CD8-positive, alpha-beta memory T cell (primary cell): ENCODE results near the gene NUP133. TPM values are rescaled to one million over a fixed set of nuclear protein-coding genes. Genes with fewer than 3 reads are reported as not detected.

Source experiments
- CTCF ChIA-PET: fragments of 350-600 bp; sonication (Branson Sonifier 250); formaldehyde crosslinking; loops from one replicate; lab custom pipeline; 2021; ENCODE audit warnings: antibody characterized with exemption; lab: Charles Lee
- POLR2A ChIA-PET: fragments of 350-600 bp; sonication (Branson Sonifier 250); formaldehyde crosslinking; loops from one replicate; lab custom pipeline; 2021; ENCODE audit warnings: antibody characterized with exemption; lab: Charles Lee
- DNase-seq, 5 donors: peaks; one replicate each; pipeline versions ENCODE4 v3.0.0 to v3.0.0-alpha.2; 2020 to 2022; ENCODE audit warnings: mixed read lengths in 1 of 5
- H3K27ac ChIP-seq: one replicate; pipeline ENCODE4 v1.7.0; 2013; ENCODE audit warnings: low read depth, mild to moderate bottlenecking, low read length, moderate library complexity
- H3K27me3 ChIP-seq: 2 replicates; pipeline ENCODE4 v1.7.0; 2013; ENCODE audit warnings: low read length, mild to moderate bottlenecking; ENCODE audit not compliant: insufficient read depth, poor library complexity, severe bottlenecking
- H3K36me3 ChIP-seq: 2 replicates; pipeline ENCODE4 v1.7.0; 2013; ENCODE audit warnings: mild to moderate bottlenecking, low read length, moderate library complexity; ENCODE audit not compliant: insufficient read depth
- H3K4me1 ChIP-seq: 2 replicates; pipeline ENCODE4 v1.7.0; 2013; ENCODE audit warnings: mild to moderate bottlenecking, low read length, moderate library complexity; ENCODE audit not compliant: insufficient read depth
- H3K4me3 ChIP-seq: 2 replicates; pipeline ENCODE4 v1.7.0; 2013; ENCODE audit warnings: mild to moderate bottlenecking, low read length
- H3K9me3 ChIP-seq: 2 replicates; pipeline ENCODE4 v1.7.0; 2013; ENCODE audit warnings: mild to moderate bottlenecking, low read length
- H3K27ac Mint-ChIP-seq, 8 donors: one replicate each; pipeline ENCODE4 v1.8.0; 2020 to 2021; ENCODE audit warnings: mixed read lengths in 8 of 8, mild to moderate bottlenecking in 6 of 8, inconsistent platforms in 3 of 8, moderate library complexity in 3 of 8
- H3K27me3 Mint-ChIP-seq, 2 donors: one replicate each; pipeline ENCODE4 v1.8.0; 2020 to 2021; ENCODE audit warnings: mixed read lengths in 2 of 2, mild to moderate bottlenecking in 1 of 2, moderate library complexity in 1 of 2
- H3K36me3 Mint-ChIP-seq, 3 donors: one replicate each; pipeline ENCODE4 v1.8.0; 2020 to 2021; ENCODE audit warnings: mixed read lengths in 3 of 3, inconsistent platforms in 1 of 3, mild to moderate bottlenecking in 1 of 3
- H3K4me1 Mint-ChIP-seq, 3 donors: one replicate each; pipeline ENCODE4 v1.8.0; 2020 to 2021; ENCODE audit warnings: mixed read lengths in 3 of 3, inconsistent platforms in 1 of 3, mild to moderate bottlenecking in 1 of 3
- H3K4me3 Mint-ChIP-seq, 7 donors: one replicate each; pipeline ENCODE4 v1.8.0; 2020 to 2021; ENCODE audit warnings: mixed read lengths in 7 of 7, mild to moderate bottlenecking in 6 of 7, moderate library complexity in 4 of 7, inconsistent platforms in 2 of 7
- H3K9me3 Mint-ChIP-seq, 5 donors: one replicate each; pipeline ENCODE4 v1.8.0; 2020 to 2022; ENCODE audit warnings: mixed read lengths in 5 of 5, mild to moderate bottlenecking in 3 of 5, moderate library complexity in 2 of 5, inconsistent platforms in 1 of 5
- polyA plus RNA-seq: library from polyadenylated mRNA; unstranded; fragments of 300-500 nt; fragmentation: Illumina TruSeq; gene quantifications from one replicate; pipeline ENCODE4 v1.2.3, GENCODE V29; 2021
- total RNA-seq, 2 experiments: library from RNA; stranded (reverse); gene quantifications; one replicate each; pipeline ENCODE4 v1.2.3, GENCODE V29; 2021

The NUP133 gene
- total and polyA plus RNA-seq, 3 experiments from 2014 or later = 19.9 to 57.9 (median 51.1) TPM

DNA sequence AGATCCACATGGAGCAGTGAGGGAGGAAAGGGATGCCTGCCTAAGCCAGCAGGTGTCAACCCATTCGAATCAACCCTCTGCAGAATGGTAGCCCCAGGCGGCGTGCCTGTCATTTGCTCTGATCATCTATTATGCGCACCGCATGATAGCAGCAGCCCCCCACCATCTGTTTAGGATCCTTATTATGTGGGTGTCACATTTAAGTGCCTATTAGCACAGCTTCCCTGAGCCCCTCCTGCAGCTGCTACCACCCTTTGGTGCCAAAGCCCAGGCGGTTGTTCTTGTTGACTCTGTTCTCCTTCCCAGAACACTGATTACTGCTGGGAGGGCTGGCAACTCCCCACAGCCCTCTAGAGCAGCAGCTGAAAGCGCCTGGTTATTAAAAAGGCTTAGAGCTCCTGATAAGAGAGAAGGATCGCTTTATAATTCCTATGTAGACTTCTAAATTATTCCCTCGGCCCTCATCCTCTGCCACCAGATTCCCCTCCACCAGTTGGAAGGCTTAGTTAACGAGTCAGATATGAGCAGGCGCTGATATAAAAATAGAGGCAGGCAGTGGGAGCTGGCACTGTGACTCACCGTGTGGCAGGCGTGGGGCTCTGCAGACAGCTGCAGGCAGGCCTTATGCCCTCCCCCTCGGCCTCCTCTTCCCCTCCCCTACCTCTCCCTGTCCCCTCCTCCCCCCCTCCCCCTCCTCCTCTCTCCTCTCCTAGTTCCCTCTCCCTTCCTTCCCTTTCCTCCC, 97.3 kb downstream of the NUP133 start:
- H3K4me3 Mint-ChIP-seq = no peak overlapping the region
- no peak for DNase-seq
- H3K36me3 Mint-ChIP-seq = no peaks in the 10 kb centered on the region
- CTCF ChIA-PET = no interaction called here
- H3K27ac Mint-ChIP-seq = no peak overlapping the region
- Histone ChIP-seq H3K9me3 (no peaks in the 10 kb centered on the region), H3K27me3 (peaks cover 25% of the 10 kb centered on the region), H3K36me3 (no peaks in the 10 kb centered on the region), H3K27ac (no peak overlapping the region), H3K4me3 (no peak overlapping the region), H3K4me1 (no peaks in the 10 kb centered on the region)
- POLR2A ChIA-PET = interaction anchor here (0.6 kb wide), 1 partner anchor 26 kb away, joined by 8 read pairs; no protein-coding TSS in a partner anchor
- H3K4me1 Mint-ChIP-seq = peaks cover 11 to 32% (median 11%) of the 10 kb centered on the region in 3 donors
- peaks cover 35 to 44% of the 10 kb centered on the region in 2 donors for H3K27me3 Mint-ChIP-seq
- H3K9me3 Mint-ChIP-seq = no peaks in the 10 kb centered on the region

DNA sequence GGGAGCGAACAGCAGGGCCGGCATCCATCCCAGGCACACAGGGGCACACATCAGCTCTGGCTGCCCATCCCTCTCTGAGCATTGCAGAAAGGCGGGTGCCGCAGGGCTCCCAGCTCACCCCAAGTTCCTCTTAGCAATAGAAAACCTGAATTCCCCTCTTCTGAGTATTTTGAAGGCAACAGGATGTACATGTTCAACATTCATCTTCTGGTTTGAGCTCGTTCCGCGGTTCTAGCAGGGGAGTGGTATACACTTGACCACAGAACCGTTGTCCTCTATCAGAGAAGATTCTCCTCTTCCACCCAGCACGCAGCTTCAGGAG, 97.8 kb downstream of the NUP133 start:
- ChIA-PET CTCF (no interaction called here), POLR2A (interaction anchor here (0.6 kb wide), 1 partner anchor 27 kb away, joined by 8 read pairs; no protein-coding TSS in a partner anchor)
- Mint-ChIP-seq H3K9me3 (no peaks in the 10 kb centered on the region), H3K4me1 (peaks cover 11 to 32% (median 11%) of the 10 kb centered on the region in 3 donors), H3K4me3 (no peak overlapping the region), H3K36me3 (peaks cover 0 to 5% (median 0%) of the 10 kb centered on the region in 3 donors), H3K27me3 (peaks cover 41 to 49% of the 10 kb centered on the region in 2 donors), H3K27ac (no peak overlapping the region)
- H3K27ac ChIP-seq = no peak overlapping the region
- DNase-seq = no peak
- H3K36me3 ChIP-seq = no peaks in the 10 kb centered on the region
- H3K27me3 ChIP-seq = peaks cover 29% of the 10 kb centered on the region
- H3K4me1 ChIP-seq = no peaks in the 10 kb centered on the region
- no peaks in the 10 kb centered on the region for H3K9me3 ChIP-seq
- H3K4me3 ChIP-seq = no peak overlapping the region

DNA sequence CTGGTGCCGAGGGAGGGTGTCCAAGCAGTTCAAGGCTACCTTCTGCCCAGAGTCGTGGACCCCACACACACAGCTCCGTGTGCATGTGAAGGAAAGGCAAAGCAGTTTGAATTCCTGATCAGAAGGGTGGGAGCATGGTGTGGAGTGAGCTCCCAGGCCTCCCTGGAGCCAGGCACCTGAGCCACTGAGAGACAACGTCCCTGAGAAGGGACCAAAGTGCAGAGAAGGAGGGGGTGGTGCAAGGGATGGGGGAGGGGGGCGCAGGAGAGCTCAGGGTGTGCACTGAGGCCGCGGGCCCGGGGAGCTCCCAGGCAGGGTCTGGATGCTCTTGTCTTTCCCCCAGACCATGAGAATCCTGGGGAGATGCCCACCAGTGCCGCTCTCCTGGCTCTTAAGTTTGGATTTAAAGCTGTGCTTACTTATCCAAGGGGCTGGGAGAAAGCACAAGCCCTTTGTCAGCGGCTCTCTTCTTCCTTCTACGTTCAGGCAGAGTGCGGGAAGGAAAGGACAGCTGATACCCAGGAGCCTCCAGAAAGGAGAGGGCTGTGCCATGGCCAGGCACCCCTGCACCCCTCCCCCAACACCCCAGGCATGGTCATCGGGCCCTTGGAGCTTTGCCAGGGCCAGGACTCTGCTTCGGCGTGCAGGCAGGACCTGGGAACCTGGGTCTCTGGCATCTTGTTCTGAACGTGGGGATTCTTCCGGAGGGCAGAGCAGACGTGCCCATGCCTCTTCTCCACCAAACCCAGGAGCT, 98.3 kb downstream of the NUP133 start:
- H3K4me1 ChIP-seq = no peaks in the 10 kb centered on the region
- no peak for DNase-seq
- Mint-ChIP-seq H3K9me3 (no peaks in the 10 kb centered on the region), H3K4me1 (peaks cover 11 to 32% (median 11%) of the 10 kb centered on the region in 3 donors), H3K27me3 (peaks cover 43 to 55% of the 10 kb centered on the region in 2 donors), H3K4me3 (no peak overlapping the region), H3K36me3 (peaks cover 0 to 5% (median 0%) of the 10 kb centered on the region in 3 donors), H3K27ac (no peak overlapping the region)
- H3K9me3 ChIP-seq = no peaks in the 10 kb centered on the region
- peaks cover 29% of the 10 kb centered on the region for H3K27me3 ChIP-seq
- H3K27ac ChIP-seq = no peak overlapping the region
- no peak overlapping the region for H3K4me3 ChIP-seq
- POLR2A ChIA-PET = no interaction called here
- CTCF ChIA-PET = no interaction called here
- H3K36me3 ChIP-seq = no peaks in the 10 kb centered on the region

DNA sequence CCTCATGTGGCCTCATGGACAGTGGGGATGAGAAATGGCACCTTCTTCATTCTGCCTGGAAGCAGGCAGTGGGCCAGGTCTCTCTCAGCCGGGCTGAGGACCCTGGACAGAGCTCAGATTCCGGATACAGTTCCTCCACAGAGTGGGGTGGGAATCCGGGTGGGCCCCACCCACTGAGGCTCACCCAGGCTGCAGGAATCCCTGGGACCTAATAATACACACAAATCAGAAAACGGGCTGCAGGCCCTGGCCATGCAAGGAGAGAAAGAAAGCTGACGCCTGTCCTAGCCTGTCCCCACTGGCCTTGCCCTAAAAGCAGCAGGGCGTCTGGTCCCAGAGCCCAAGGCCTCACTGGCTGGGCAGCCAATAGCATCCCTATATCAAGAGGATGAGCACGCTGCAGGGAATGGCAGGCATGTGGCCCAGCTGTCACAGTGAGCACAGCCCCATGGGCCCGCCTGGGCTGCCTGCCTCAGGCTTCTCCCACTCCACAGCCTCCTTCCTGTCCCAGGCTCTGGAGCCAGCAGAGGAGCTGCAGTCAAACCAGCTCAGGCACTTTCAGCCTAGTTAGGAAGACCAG, 99.6 kb downstream of the NUP133 start:
- Histone ChIP-seq H3K9me3 (no peaks in the 10 kb centered on the region), H3K4me3 (no peak overlapping the region), H3K4me1 (no peaks in the 10 kb centered on the region), H3K27me3 (peaks cover 29% of the 10 kb centered on the region), H3K27ac (no peak overlapping the region), H3K36me3 (no peaks in the 10 kb centered on the region)
- H3K27ac Mint-ChIP-seq = no peak overlapping the region
- peaks cover 41 to 63% of the 10 kb centered on the region in 2 donors for H3K27me3 Mint-ChIP-seq
- peaks cover 0 to 5% (median 0%) of the 10 kb centered on the region in 3 donors for H3K36me3 Mint-ChIP-seq
- H3K4me1 Mint-ChIP-seq = peaks cover 11 to 32% (median 11%) of the 10 kb centered on the region in 3 donors
- no peak for DNase-seq
- POLR2A ChIA-PET = no interaction called here
- CTCF ChIA-PET = no interaction called here
- no peak overlapping the region for H3K4me3 Mint-ChIP-seq
- no peaks in the 10 kb centered on the region for H3K9me3 Mint-ChIP-seq

DNA sequence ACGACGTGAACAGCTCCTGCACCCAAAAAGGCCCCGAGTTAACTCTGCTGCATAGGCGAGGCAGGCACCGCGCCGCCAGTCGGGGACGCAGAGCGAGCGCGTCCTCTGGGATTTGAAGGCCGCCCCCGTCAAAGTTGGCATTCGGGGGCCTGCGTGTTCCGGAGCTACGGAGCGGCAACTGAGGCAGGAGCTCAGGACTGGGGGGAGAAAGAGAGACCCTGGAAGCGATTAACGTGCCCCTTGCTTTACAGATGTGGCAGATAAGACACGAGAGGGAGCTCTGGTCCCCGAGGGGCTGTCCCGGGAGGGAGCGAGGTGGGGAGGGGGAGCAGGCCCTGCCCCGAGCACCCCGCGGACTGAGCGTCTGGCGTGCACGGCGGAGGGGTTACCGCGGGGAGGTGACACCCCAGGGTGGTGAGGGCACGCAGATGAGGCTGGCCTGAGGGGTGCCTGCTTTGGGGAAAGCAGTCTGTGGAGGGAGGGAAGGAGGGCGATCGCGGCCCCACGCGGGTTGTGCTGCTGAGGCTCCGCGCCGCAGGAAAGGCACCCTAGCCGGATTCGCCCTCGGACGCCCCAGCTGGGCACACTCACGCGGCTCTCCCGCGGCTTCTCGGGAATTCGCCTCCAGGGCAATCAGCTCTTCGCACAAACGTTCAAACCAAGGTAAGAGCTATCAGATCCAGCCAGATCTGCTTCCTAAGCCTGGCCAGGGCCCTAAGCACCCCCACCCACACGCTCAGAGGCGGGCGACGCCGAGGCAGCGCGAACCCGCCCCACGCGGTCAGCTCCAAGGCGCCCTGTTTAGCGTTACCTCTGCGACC, 100.7 kb downstream of the NUP133 start:
- Mint-ChIP-seq H3K4me3 (peak overlapping the region in 6 of 7 donors; percentile 47 to 73 (median 54)), H3K27me3 (peaks cover 48 to 73% of the 10 kb centered on the region in 2 donors), H3K9me3 (no peaks in the 10 kb centered on the region), H3K4me1 (peaks cover 11 to 32% (median 11%) of the 10 kb centered on the region in 3 donors), H3K27ac (peak overlapping the region in 1 of 8 donors; percentile 39), H3K36me3 (peaks cover 0 to 5% (median 0%) of the 10 kb centered on the region in 3 donors)
- DNase-seq = no peak
- no peaks in the 10 kb centered on the region for H3K4me1 ChIP-seq
- H3K27ac ChIP-seq = no peak overlapping the region
- peak overlapping the region; percentile 19 for H3K4me3 ChIP-seq
- no peaks in the 10 kb centered on the region for H3K36me3 ChIP-seq
- no peaks in the 10 kb centered on the region for H3K9me3 ChIP-seq
- peaks cover 29% of the 10 kb centered on the region for H3K27me3 ChIP-seq
- ChIA-PET POLR2A (no interaction called here), CTCF (interaction anchor here (1.2 kb wide), 1 partner anchor 16 kb away, joined by 3 read pairs; no protein-coding TSS in a partner anchor)

DNA sequence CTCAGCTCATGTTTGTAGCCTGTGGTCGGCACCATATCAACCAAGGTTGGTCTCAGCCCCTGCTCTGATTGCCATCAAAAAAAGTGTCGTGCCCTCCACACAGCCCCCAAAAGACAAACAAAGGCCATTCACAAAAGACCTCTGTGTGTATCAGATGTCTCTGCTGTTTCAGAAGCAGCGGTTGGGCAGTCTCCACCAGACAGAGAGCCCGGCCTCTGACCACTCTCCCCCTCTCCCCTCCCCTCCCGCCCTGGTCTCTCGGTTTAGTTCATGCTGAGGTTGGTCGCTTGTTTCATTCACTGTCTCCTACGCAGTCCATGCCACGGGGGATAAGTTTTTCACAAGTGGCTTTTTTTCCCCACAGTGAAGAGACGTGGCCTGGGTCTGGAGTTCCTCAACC, 101.3 kb downstream of the NUP133 start:
- no peak overlapping the region for H3K4me3 ChIP-seq
- Mint-ChIP-seq H3K4me3 (peak overlapping the region in 6 of 7 donors; percentile 47 to 73 (median 54)), H3K4me1 (peaks cover 11 to 32% (median 11%) of the 10 kb centered on the region in 3 donors), H3K27ac (peak overlapping the region in 1 of 8 donors; percentile 39), H3K9me3 (no peaks in the 10 kb centered on the region), H3K27me3 (peaks cover 47 to 76% of the 10 kb centered on the region in 2 donors), H3K36me3 (peaks cover 0 to 5% (median 0%) of the 10 kb centered on the region in 3 donors)
- H3K9me3 ChIP-seq = no peaks in the 10 kb centered on the region
- peaks cover 29% of the 10 kb centered on the region for H3K27me3 ChIP-seq
- ChIA-PET POLR2A (no interaction called here), CTCF (interaction anchor here (1.2 kb wide), 1 partner anchor 16 kb away, joined by 3 read pairs; no protein-coding TSS in a partner anchor)
- DNase-seq = no peak
- H3K4me1 ChIP-seq = no peaks in the 10 kb centered on the region
- no peak overlapping the region for H3K27ac ChIP-seq
- H3K36me3 ChIP-seq = no peaks in the 10 kb centered on the region

DNA sequence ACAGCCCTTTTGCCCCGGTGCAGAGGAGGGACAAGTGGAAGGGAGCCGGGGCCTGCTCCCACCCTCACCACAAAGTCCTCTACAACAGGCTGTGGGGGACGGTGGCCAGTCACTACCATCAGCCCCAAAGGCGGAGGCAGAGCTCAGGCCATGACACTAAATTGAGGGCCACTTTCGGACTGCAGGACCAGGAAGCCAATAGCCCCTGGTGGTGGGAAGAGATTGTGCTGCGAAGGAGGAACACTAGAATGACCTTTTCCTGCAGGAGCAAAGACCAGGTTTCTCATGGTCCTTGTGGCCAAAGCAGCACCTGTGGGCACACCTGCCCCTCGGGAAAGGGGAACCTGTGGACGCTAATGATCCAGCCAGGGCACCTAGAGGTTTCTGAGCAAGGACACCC, 104.6 kb downstream of the NUP133 start:
- POLR2A ChIA-PET = no interaction called here
- H3K4me1 ChIP-seq = no peaks in the 10 kb centered on the region
- H3K9me3 ChIP-seq = no peaks in the 10 kb centered on the region
- CTCF ChIA-PET = no interaction called here
- H3K36me3 ChIP-seq = no peaks in the 10 kb centered on the region
- no peak overlapping the region for H3K4me3 ChIP-seq
- Mint-ChIP-seq H3K4me3 (no peak overlapping the region), H3K36me3 (peaks cover 0 to 5% (median 0%) of the 10 kb centered on the region in 3 donors), H3K27me3 (peaks cover 30 to 70% of the 10 kb centered on the region in 2 donors), H3K9me3 (no peaks in the 10 kb centered on the region), H3K4me1 (peaks cover 4 to 17% (median 7%) of the 10 kb centered on the region in 3 donors), H3K27ac (no peak overlapping the region)
- DNase-seq = no peak
- H3K27me3 ChIP-seq = peaks cover 18% of the 10 kb centered on the region
- H3K27ac ChIP-seq = no peak overlapping the region
